Neuronal stem cell (in vitro differentiated cells): ENCODE data around the gene GMDS.
A peak's percentile ranks its signal among the peaks of the same experiment; 100 is the strongest.

Experiments used
- DNase-seq: peaks from one replicate; pipeline ENCODE4 v3.0.0-alpha.2; 2013; ENCODE audit warnings: low spot score
- H2AFZ ChIP-seq: one replicate; pipeline ENCODE4 v1.6.1; 2013; ENCODE audit warnings: mild to moderate bottlenecking, low read length, inconsistent platforms
- H2AK5ac ChIP-seq: 2 replicates; pipeline ENCODE4 v1.6.1; 2013; ENCODE audit warnings: low read depth, mild to moderate bottlenecking, inconsistent platforms, low read length, moderate library complexity, mixed read lengths
- H2BK120ac ChIP-seq: 2 replicates; pipeline ENCODE4 v1.6.1; 2013; ENCODE audit warnings: low read depth, mild to moderate bottlenecking, inconsistent platforms, low read length, moderate library complexity, mixed read lengths
- H2BK12ac ChIP-seq: one replicate; pipeline ENCODE4 v1.6.1; 2013; ENCODE audit warnings: low read length, inconsistent platforms
- H2BK15ac ChIP-seq: 2 replicates; pipeline ENCODE4 v1.6.1; 2013; ENCODE audit warnings: mild to moderate bottlenecking, low read length, inconsistent platforms, mixed read lengths
- H2BK5ac ChIP-seq: one replicate; pipeline ENCODE4 v1.6.1; 2013; ENCODE audit warnings: inconsistent platforms, mild to moderate bottlenecking, low read length, moderate library complexity
- H3K14ac ChIP-seq: one replicate; pipeline ENCODE4 v1.6.1; 2013; ENCODE audit warnings: low read length, inconsistent platforms
- H3K18ac ChIP-seq: 2 replicates; pipeline ENCODE4 v1.6.1; 2013; ENCODE audit warnings: low read length, inconsistent platforms
- H3K23ac ChIP-seq: 2 replicates; pipeline ENCODE4 v1.6.1; 2013; ENCODE audit warnings: low read depth, mild to moderate bottlenecking, mixed read lengths, low read length, inconsistent platforms; ENCODE audit not compliant: poor library complexity
- H3K27ac ChIP-seq: replicated peaks from 3 replicates; pipeline ENCODE4 v1.5.1; 2013; ENCODE audit warnings: low read length, inconsistent platforms
- H3K27me3 ChIP-seq, 3 experiments: 2 replicates each; pipeline ENCODE4 v1.6.1; 2013; ENCODE audit warnings: low read length in 3 of 3, mild to moderate bottlenecking in 2 of 3, inconsistent platforms in 1 of 3, low read depth in 1 of 3, mixed read lengths in 1 of 3, moderate library complexity in 1 of 3; ENCODE audit not compliant: control insufficient read depth in 3 of 3, insufficient read depth in 3 of 3
- H3K36me3 ChIP-seq, 2 donors: replicated peaks in 1 of 2; 2 replicates each; pipeline ENCODE4 v1.6.1; 2013; ENCODE audit warnings: low read length in 2 of 2; ENCODE audit not compliant: control insufficient read depth in 2 of 2, insufficient read depth in 2 of 2
- H3K4ac ChIP-seq: 2 replicates; pipeline ENCODE4 v1.6.1; 2013; ENCODE audit warnings: inconsistent platforms, mild to moderate bottlenecking, low read length, moderate library complexity
- H3K4me1 ChIP-seq, 2 donors: 1 replicate in 1 of 2; 2 replicates in 1 of 2; pipeline ENCODE4 v1.6.1; 2013; ENCODE audit warnings: low read length in 2 of 2, low read depth in 1 of 2; ENCODE audit not compliant: control insufficient read depth in 2 of 2, insufficient read depth in 1 of 2
- H3K4me2 ChIP-seq: one replicate; pipeline ENCODE4 v1.6.1; 2013; ENCODE audit warnings: mild to moderate bottlenecking, low read length, inconsistent platforms; ENCODE audit not compliant: insufficient read depth, poor library complexity, severe bottlenecking
- H3K4me3 ChIP-seq, 2 donors: 2 replicates each; pipeline ENCODE4 v1.5.1; 2013; ENCODE audit warnings: low read length in 2 of 2, mild to moderate bottlenecking in 2 of 2, inconsistent platforms in 1 of 2, moderate library complexity in 1 of 2
- H3K79me1 ChIP-seq: one replicate; pipeline ENCODE4 v1.6.1; 2013; ENCODE audit warnings: low read depth, mild to moderate bottlenecking, inconsistent platforms, low read length, moderate library complexity
- H3K9ac ChIP-seq: one replicate; pipeline ENCODE4 v1.6.1; 2013; ENCODE audit warnings: mild to moderate bottlenecking, low read depth, low read length, inconsistent platforms; ENCODE audit not compliant: poor library complexity
- H3K9me3 ChIP-seq, 2 donors: replicated peaks in 1 of 2; 2 replicates each; pipeline versions ENCODE3 to v1.6.1; 2013; ENCODE audit warnings: low read length in 2 of 2, mild to moderate bottlenecking in 2 of 2, inconsistent platforms in 1 of 2, low read depth in 1 of 2, mixed read lengths in 1 of 2, moderate library complexity in 1 of 2; ENCODE audit not compliant: control insufficient read depth in 2 of 2, insufficient read depth in 1 of 2
- H4K8ac ChIP-seq: one replicate; pipeline ENCODE4 v1.6.1; 2013; ENCODE audit warnings: low read depth, mild to moderate bottlenecking, inconsistent platforms, low read length, moderate library complexity
- H4K91ac ChIP-seq: one replicate; pipeline ENCODE4 v1.6.1; 2013; ENCODE audit warnings: low read length, low read depth, mild to moderate bottlenecking, inconsistent platforms; ENCODE audit not compliant: poor library complexity
- WGBS, 2 donors: extraction: QIAGEN DNeasy Blood & Tissue Kit; methylation state at CpG; one replicate each; pipeline ENCODE4 v1.1.7; 2013; ENCODE audit warnings: missing lambda C conversion rate in 2 of 2, mixed read lengths in 1 of 2; ENCODE audit not compliant: insufficient read length in 2 of 2, insufficient replicate concordance in 1 of 2; ENCODE audit errors: extremely low coverage in 2 of 2; 5-methylcytosine and 5-hydroxymethylcytosine counted together

GMDS gene

DNA sequence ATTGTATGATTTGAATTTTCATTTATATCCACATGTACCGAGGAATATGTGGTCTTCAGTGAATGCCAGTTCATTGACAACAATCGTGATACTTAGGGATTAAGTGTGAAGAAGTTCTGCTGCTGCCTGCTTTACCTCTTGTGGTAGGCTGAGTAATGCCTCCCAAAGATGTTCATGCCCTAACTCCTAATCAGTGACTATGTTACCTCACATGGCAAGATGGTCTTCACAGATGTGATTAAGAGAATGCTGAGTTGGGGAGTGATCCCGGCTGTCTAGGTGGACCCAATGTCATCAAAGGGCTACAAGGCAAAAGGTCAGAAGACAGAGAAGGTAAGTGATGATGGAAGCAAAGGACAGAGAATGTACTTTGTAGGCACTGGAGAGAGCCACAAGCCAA is 454.7 kb downstream of the GMDS start:
- Histone ChIP-seq H3K79me1 (no peaks in the 10 kb centered on the region), H3K4me2 (no peak overlapping the region), H2BK5ac (no peak overlapping the region), H3K18ac (no peak overlapping the region), H3K4me3 (no peak overlapping the region), H3K14ac (no peak overlapping the region), H3K27me3 (no peaks in the 10 kb centered on the region), H3K27ac (no peak overlapping the region), H3K4ac (no peak overlapping the region), H3K9me3 (peaks cover 0 to 4% of the 10 kb centered on the region in 2 donors), H2AK5ac (no peak overlapping the region), H2BK120ac (no peak overlapping the region), H3K4me1 (no peaks in the 10 kb centered on the region), H3K23ac (no peak overlapping the region), H2AFZ (no peak overlapping the region), H2BK15ac (no peak overlapping the region), H3K9ac (no peak overlapping the region), H4K91ac (no peak overlapping the region), H4K8ac (no peak overlapping the region), H2BK12ac (no peak overlapping the region), H3K36me3 (no peaks in the 10 kb centered on the region)
- DNase-seq: no peak
- no CpG with 5 or more reads among the region's 3 CpGs for WGBS, 2 donors

DNA sequence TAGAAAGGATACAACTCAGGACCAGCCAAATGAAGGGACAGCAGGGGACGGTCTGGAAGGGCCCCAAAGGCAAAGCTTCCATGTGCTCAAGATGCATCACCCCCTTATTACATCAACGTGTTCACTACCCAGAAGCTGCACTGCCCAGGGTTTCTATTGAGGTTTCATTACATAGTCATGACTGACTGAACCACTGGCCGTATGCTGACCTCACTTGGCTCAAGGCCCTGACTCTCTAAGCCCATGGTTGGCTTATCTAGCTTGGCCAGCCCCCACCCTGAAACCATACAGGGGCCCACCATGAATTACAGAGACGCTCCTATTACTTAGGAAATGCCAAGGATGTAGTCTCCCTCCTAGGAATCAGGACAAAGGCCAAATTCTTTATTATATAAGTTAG is 456.3 kb downstream of the GMDS start:
- Histone ChIP-seq H3K23ac (no peak overlapping the region), H3K4me1 (no peaks in the 10 kb centered on the region), H3K18ac (no peak overlapping the region), H2AFZ (no peak overlapping the region), H3K36me3 (no peaks in the 10 kb centered on the region), H3K27ac (no peak overlapping the region), H3K14ac (no peak overlapping the region), H3K9me3 (peaks cover 0 to 4% of the 10 kb centered on the region in 2 donors), H3K4me3 (no peak overlapping the region), H3K27me3 (no peaks in the 10 kb centered on the region), H3K4ac (no peak overlapping the region), H4K8ac (no peak overlapping the region), H4K91ac (no peak overlapping the region), H2BK120ac (no peak overlapping the region), H2AK5ac (no peak overlapping the region), H3K9ac (no peak overlapping the region), H2BK15ac (no peak overlapping the region), H3K79me1 (no peaks in the 10 kb centered on the region), H2BK5ac (no peak overlapping the region), H3K4me2 (no peak overlapping the region), H2BK12ac (no peak overlapping the region)
- no CpG with 5 or more reads among the region's 4 CpGs for WGBS, 2 donors
- DNase-seq: no peak

DNA sequence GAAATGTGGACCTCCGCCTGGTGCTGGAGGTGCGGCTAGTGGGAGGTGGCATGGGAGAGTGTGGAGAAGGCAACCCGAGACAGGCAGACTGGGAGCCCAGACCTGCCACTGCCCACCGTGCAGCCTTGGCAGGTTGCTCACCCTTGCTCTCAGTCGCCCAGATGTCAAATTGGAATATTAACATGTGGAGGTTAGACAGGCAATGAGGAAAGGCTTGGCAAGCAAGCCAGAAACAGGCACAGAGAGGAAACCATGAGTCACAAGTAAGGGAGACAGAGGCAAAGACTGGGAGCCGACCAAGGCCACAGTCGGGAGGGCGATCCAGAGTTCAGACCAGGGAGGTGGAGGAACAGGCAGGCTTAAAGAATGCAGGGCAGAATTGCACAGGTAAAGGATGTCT is 457.5 kb downstream of the GMDS start:
- Histone ChIP-seq H3K27me3 (no peaks in the 10 kb centered on the region), H4K8ac (no peak overlapping the region), H3K27ac (no peak overlapping the region), H2BK12ac (no peak overlapping the region), H3K4me1 (no peaks in the 10 kb centered on the region), H2BK5ac (no peak overlapping the region), H2BK120ac (no peak overlapping the region), H3K23ac (no peak overlapping the region), H3K36me3 (no peaks in the 10 kb centered on the region), H2BK15ac (no peak overlapping the region), H3K4me2 (no peak overlapping the region), H2AFZ (no peak overlapping the region), H3K14ac (no peak overlapping the region), H3K79me1 (no peaks in the 10 kb centered on the region), H3K9me3 (peaks cover 0 to 4% of the 10 kb centered on the region in 2 donors), H3K4ac (no peak overlapping the region), H3K4me3 (no peak overlapping the region), H4K91ac (no peak overlapping the region), H2AK5ac (peak overlapping the region; percentile 13), H3K9ac (peak overlapping the region; percentile 22), H3K18ac (no peak overlapping the region)
- no peak for DNase-seq
- WGBS, 2 donors: no CpG with 5 or more reads among the region's 8 CpGs

DNA sequence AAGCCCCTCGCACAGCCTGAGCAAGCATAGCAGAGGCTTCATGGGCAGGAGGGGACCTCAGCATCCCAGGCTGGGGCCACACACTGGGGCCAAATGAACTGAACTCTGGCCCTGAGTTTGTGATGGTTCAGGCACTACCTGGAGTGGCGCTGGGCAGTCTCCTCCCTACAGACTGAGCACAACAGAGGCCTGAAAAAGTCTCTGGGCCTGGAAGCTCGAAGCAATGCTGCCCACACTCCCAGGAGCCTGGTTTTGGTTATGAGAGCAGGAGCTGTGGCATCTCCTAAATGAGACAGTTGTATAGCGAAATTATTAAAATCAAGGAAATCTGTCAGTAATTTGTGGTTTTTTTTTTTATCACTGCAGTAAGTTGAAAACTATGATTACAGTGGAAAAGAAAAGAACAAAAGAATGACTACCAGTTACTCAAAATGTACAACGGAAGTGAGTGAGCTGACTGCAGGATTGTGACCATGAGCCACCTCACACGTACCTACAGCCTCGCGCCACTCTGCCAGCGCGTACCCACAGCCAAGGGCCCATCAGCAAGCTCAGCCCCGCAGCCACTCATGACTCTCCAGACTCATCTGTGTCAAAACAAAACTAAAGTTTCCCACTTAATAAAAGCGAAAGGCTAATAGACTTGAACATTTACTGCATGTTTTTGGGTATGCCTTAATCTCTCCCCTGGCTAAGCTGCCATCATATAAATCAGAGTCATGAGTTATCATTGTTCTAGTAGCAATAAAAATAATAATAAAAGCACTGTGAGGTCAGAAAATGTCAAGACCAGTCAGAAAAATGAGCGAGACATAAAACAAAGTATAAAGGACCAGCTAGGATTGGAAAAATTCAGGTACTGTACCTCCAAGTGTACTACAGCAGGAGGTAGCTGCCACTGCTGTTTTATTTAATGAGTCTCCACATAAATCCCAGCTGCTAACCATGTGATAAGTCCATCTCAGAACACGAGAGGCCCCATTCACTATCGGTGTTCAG is 458.7 kb downstream of the GMDS start:
- WGBS, 2 donors: no CpG with 5 or more reads among the region's 15 CpGs
- Histone ChIP-seq H3K4me1 (no peaks in the 10 kb centered on the region), H2AFZ (no peak overlapping the region), H3K4me2 (no peak overlapping the region), H3K18ac (peak overlapping the region; percentile 25), H3K9me3 (peaks cover 0 to 4% of the 10 kb centered on the region in 2 donors), H4K91ac (peak overlapping the region; percentile 7), H2BK5ac (no peak overlapping the region), H3K9ac (no peak overlapping the region), H2AK5ac (peak overlapping the region; percentile 67), H2BK15ac (no peak overlapping the region), H2BK120ac (no peak overlapping the region), H3K36me3 (no peaks in the 10 kb centered on the region), H2BK12ac (no peak overlapping the region), H3K23ac (no peak overlapping the region), H4K8ac (no peak overlapping the region), H3K4me3 (no peak overlapping the region), H3K4ac (no peak overlapping the region), H3K27me3 (no peaks in the 10 kb centered on the region), H3K79me1 (no peaks in the 10 kb centered on the region), H3K27ac (no peak overlapping the region), H3K14ac (no peak overlapping the region)
- no peak for DNase-seq
